ENCODE measurements around the gene MMP21.

GRCh38 chr10:125720002-125720382 is 55.6 kb downstream of the MMP21 start:
- TF ChIP-seq POLR2AphosphoS5 (IDR thresholded peaks at IDR 0.05; ENCODE audit: low read depth, low read length) = no peak
- no peak for TF ChIP-seq SIN3A (IDR thresholded peaks at IDR 0.05; ENCODE audit: borderline replicate concordance, insufficient read depth, low read length)
- TF ChIP-seq TAF1 (IDR thresholded peaks at IDR 0.05; ENCODE audit: borderline replicate concordance, insufficient read depth, low read length) = no peak
